Neural cell (in vitro differentiated cells): ENCODE data around the gene HEATR1. TPM values are rescaled to one million over a fixed set of nuclear protein-coding genes. Genes with fewer than 3 reads are reported as not detected.

Experiments used
- H2AFZ ChIP-seq: fragments of 200-600, 300-800 bp; sonication (generic), shearing (Covaris generic); 2 replicates; pipeline ENCODE4 v1.6.0; 2014; ENCODE audit warnings: low read depth, mild to moderate bottlenecking, antibody characterized with exemption, low read length, moderate library complexity
- H3F3A ChIP-seq: fragments of 200-600 bp; shearing (Covaris generic); 2 replicates; pipeline ENCODE4 v1.6.1; 2016; ENCODE audit warnings: mild to moderate bottlenecking, moderate library complexity, mixed read lengths, antibody characterized with exemption, low read length; ENCODE audit not compliant: insufficient read depth, poor library complexity, severe bottlenecking
- H3K27ac ChIP-seq: fragments of 200-600, 300-800 bp; sonication (generic), shearing (Covaris generic); 2 replicates; pipeline ENCODE4 v1.5.1; 2014; ENCODE audit warnings: mild to moderate bottlenecking, low read length, moderate library complexity
- H3K27me3 ChIP-seq: fragments of 300-800, 200-600 bp; sonication (generic), shearing (Covaris generic); 2 replicates; pipeline ENCODE4 v1.6.0; 2014; ENCODE audit warnings: mild to moderate bottlenecking, low read depth, low read length, moderate library complexity; ENCODE audit not compliant: insufficient read depth
- H3K36me3 ChIP-seq: fragments of 300-800, 200-600 bp; sonication (generic), shearing (Covaris generic); 2 replicates; pipeline ENCODE4 v1.5.1; 2014; ENCODE audit warnings: mild to moderate bottlenecking, antibody characterized with exemption, low read length, moderate library complexity; ENCODE audit not compliant: insufficient read depth
- H3K4me2 ChIP-seq: fragments of 300-800, 200-600 bp; sonication (generic), shearing (Covaris generic); 2 replicates; pipeline ENCODE4 v1.6.0; 2014; ENCODE audit warnings: mild to moderate bottlenecking, low read length
- H3K4me3 ChIP-seq: fragments of 300-800, 200-600 bp; sonication (generic), shearing (Covaris generic); 2 replicates; pipeline ENCODE4 v1.5.1; 2014; ENCODE audit warnings: mild to moderate bottlenecking, low read length, moderate library complexity
- H3K79me2 ChIP-seq: fragments of 200-600 bp; shearing (Covaris generic); replicated peaks from 2 replicates; pipeline ENCODE4 v1.6.0; 2014; ENCODE audit warnings: mild to moderate bottlenecking, low read length, moderate library complexity; ENCODE audit not compliant: insufficient read depth
- H3K9ac ChIP-seq: fragments of 300-800, 200-600 bp; sonication (generic), shearing (Covaris generic); 2 replicates; pipeline ENCODE4 v1.6.1; 2016; ENCODE audit warnings: mild to moderate bottlenecking, low read length, mixed read lengths
- H3K9me2 ChIP-seq: fragments of 200-600 bp; shearing (Covaris generic); 2 replicates; pipeline ENCODE4 v1.6.1; 2016; ENCODE audit warnings: mild to moderate bottlenecking, low read length, mixed read lengths; ENCODE audit not compliant: insufficient read depth
- H3K9me3 ChIP-seq: fragments of 200-600, 300-800 bp; sonication (generic), shearing (Covaris generic); 2 replicates; pipeline ENCODE4 v1.6.1; 2016; ENCODE audit warnings: mild to moderate bottlenecking, mixed run types, low read length, moderate library complexity, mixed read lengths
- H4K20me1 ChIP-seq: fragments of 200-600 bp; shearing (Covaris generic); 2 replicates; pipeline ENCODE4 v1.6.1; 2016; ENCODE audit warnings: mild to moderate bottlenecking, mixed run types; ENCODE audit not compliant: insufficient read depth
- CTCF ChIP-seq: fragments of 450-650 bp; IDR thresholded peaks from 2 replicates; pipeline ENCODE4 v1.5.1; 2014; ENCODE audit warnings: antibody characterized with exemption, mild to moderate bottlenecking, moderate library complexity; ENCODE audit not compliant: poor library complexity, severe bottlenecking
- EP300 ChIP-seq: fragments of 450-650 bp; conservative IDR thresholded peaks from 2 replicates; pipeline ENCODE4 v1.6.1; 2014; ENCODE audit warnings: antibody characterized with exemption, mild to moderate bottlenecking, moderate library complexity; ENCODE audit not compliant: poor library complexity, severe bottlenecking
- EZH2 ChIP-seq: fragments of 200-600, 300-800 bp; shearing (Covaris generic), sonication (generic); IDR thresholded peaks from 2 replicates; pipeline ENCODE4 v1.6.1; 2014; ENCODE audit warnings: antibody characterized with exemption, low read length, borderline replicate concordance, mild to moderate bottlenecking; ENCODE audit not compliant: insufficient read depth, poor library complexity, severe bottlenecking
- MXI1 ChIP-seq: fragments of 450-650 bp; conservative IDR thresholded peaks from 2 replicates; pipeline ENCODE4 v1.6.1; 2014; ENCODE audit warnings: antibody characterized with exemption, mild to moderate bottlenecking; ENCODE audit not compliant: poor library complexity, severe bottlenecking
- POLR2AphosphoS5 ChIP-seq: IDR thresholded peaks from 2 replicates; pipeline ENCODE4 v1.6.1; 2012
- RAD21 ChIP-seq: fragments of 450-650 bp; conservative IDR thresholded peaks from 2 replicates; pipeline ENCODE4 v1.6.1; 2014; ENCODE audit warnings: antibody characterized with exemption, mild to moderate bottlenecking, moderate library complexity
- REST ChIP-seq: IDR thresholded peaks from 2 replicates; pipeline ENCODE4 v1.6.1; 2012; ENCODE audit warnings: borderline replicate concordance
- SMC3 ChIP-seq: fragments of 450-650 bp; conservative IDR thresholded peaks from 2 replicates; pipeline ENCODE4 v1.6.1; 2014; ENCODE audit warnings: antibody characterized with exemption, mild to moderate bottlenecking, moderate library complexity; ENCODE audit not compliant: poor library complexity
- TAF1 ChIP-seq: IDR thresholded peaks from 2 replicates; pipeline ENCODE4 v1.6.1; 2012; ENCODE audit warnings: low read depth
- polyA plus RNA-seq: library from polyadenylated mRNA; depleted of rRNA; stranded (reverse); fragments of >200 nt; gene quantifications from 2 replicates; pipeline ENCODE4 v1.2.3, GENCODE V29; 2014

HEATR1 gene
- polyA plus RNA-seq, 1 donor from 2014 or later: 5.9 TPM

DNA sequence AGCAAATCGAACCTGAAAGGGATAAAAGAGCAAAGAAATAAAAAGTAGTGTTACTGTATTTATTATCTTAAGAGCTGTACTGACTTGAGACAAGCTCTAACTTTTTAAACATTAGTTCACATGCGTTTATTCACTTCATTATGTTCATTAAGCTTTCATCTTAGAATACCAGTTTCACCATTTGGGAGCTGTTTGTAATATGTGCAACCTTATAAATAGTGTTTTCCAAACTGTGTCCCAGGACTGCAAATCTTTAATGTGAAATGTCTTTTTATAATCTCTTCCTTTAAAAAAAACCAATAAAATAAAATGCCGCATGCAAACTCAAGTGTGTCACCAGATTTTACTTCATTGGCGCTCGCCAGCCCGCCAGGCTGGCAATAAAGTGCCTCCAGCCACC, 52.2 kb downstream of the HEATR1 start:
- no peaks in the 10 kb centered on the region for H3F3A ChIP-seq
- H3K9me3 ChIP-seq: no peaks in the 10 kb centered on the region
- no peak overlapping the region for H3K9ac ChIP-seq
- H3K27me3 ChIP-seq: no peaks in the 10 kb centered on the region
- H3K9me2 ChIP-seq: no peaks in the 10 kb centered on the region
- H3K79me2 ChIP-seq: no peaks in the 10 kb centered on the region
- H3K4me3 ChIP-seq: no peak overlapping the region
- no peak overlapping the region for H2AFZ ChIP-seq
- no peak overlapping the region for H3K4me2 ChIP-seq
- no peak overlapping the region for H3K27ac ChIP-seq
- H3K36me3 ChIP-seq: peaks cover 13% of the 10 kb centered on the region
- no peaks in the 10 kb centered on the region for H4K20me1 ChIP-seq
- no peak for TF ChIP-seq MXI1

GRCh38 chr1:236550961-236551851, 53.1 kb downstream of the HEATR1 start:
- no peak overlapping the region for H3K4me2 ChIP-seq
- TF ChIP-seq EZH2 (no peak), TAF1 (no peak), SMC3 (no peak), CTCF (no peak), REST (no peak), EP300 (no peak), MXI1 (no peak), RAD21 (no peak), POLR2AphosphoS5 (no peak)
- H3K9me3 ChIP-seq: no peaks in the 10 kb centered on the region
- H3K79me2 ChIP-seq: no peaks in the 10 kb centered on the region
- H3F3A ChIP-seq: no peaks in the 10 kb centered on the region
- no peak overlapping the region for H2AFZ ChIP-seq
- H3K4me3 ChIP-seq: no peak overlapping the region
- H3K27me3 ChIP-seq: no peaks in the 10 kb centered on the region
- H3K9ac ChIP-seq: no peak overlapping the region
- no peaks in the 10 kb centered on the region for H4K20me1 ChIP-seq
- peaks cover 13% of the 10 kb centered on the region for H3K36me3 ChIP-seq
- no peaks in the 10 kb centered on the region for H3K9me2 ChIP-seq
- no peak overlapping the region for H3K27ac ChIP-seq
